MM.1S (cell line): ENCODE data around the gene MOCS1.

Experiments
- DNase-seq: peaks from one replicate; pipeline ENCODE4 v3.0.0-alpha.2; 2015
- H2AFZ ChIP-seq: fragments of 300-600 bp; sonication (generic); 2 replicates; pipeline ENCODE4 v1.6.0; 2016; ENCODE audit warnings: antibody characterized with exemption, low read length
- H3F3A ChIP-seq: fragments of 300-600 bp; sonication (generic); 2 replicates; pipeline ENCODE4 v1.6.1; 2016; ENCODE audit warnings: mild to moderate bottlenecking, antibody characterized with exemption, low read length, moderate library complexity, mixed read lengths; ENCODE audit not compliant: insufficient read depth
- H3K27ac ChIP-seq: fragments of 300-600 bp; sonication (generic); 2 replicates; pipeline ENCODE4 v1.5.1; 2016; ENCODE audit warnings: mild to moderate bottlenecking, low read length
- H3K27me3 ChIP-seq: fragments of 300-600 bp; sonication (generic); replicated peaks from 2 replicates; pipeline ENCODE4 v1.6.0; 2016; ENCODE audit warnings: low read length; ENCODE audit not compliant: insufficient read depth
- H3K36me3 ChIP-seq: fragments of 300-600 bp; sonication (generic); replicated peaks from 2 replicates; pipeline ENCODE4 v1.6.1; 2016; ENCODE audit warnings: mild to moderate bottlenecking, low read length, mixed read lengths; ENCODE audit not compliant: insufficient read depth
- H3K4me1 ChIP-seq: fragments of 300-600 bp; sonication (generic); 2 replicates; pipeline ENCODE4 v1.6.1; 2016; ENCODE audit warnings: low read length, mixed read lengths
- H3K4me2 ChIP-seq: fragments of 300-600 bp; sonication (generic); 2 replicates; pipeline ENCODE4 v1.6.0; 2016; ENCODE audit warnings: low read depth, low read length
- H3K4me3 ChIP-seq: fragments of 300-600 bp; sonication (generic); 2 replicates; pipeline ENCODE4 v1.5.1; 2016; ENCODE audit warnings: low read length, mixed read lengths
- H3K79me2 ChIP-seq: fragments of 300-600 bp; sonication (generic); 2 replicates; pipeline ENCODE4 v1.6.1; 2016; ENCODE audit warnings: mixed run types, low read length, mixed read lengths
- H3K9ac ChIP-seq: fragments of 300-600 bp; sonication (generic); 2 replicates; pipeline ENCODE4 v1.6.1; 2016; ENCODE audit warnings: low read length, mixed read lengths
- H3K9me2 ChIP-seq: fragments of 300-600 bp; sonication (generic); replicated peaks from 2 replicates; pipeline ENCODE4 v1.6.1; 2016; ENCODE audit warnings: mild to moderate bottlenecking, low read length, mixed read lengths; ENCODE audit not compliant: insufficient read depth
- H3K9me3 ChIP-seq: fragments of 300-600 bp; sonication (generic); replicated peaks from 2 replicates; pipeline ENCODE4 v1.6.1; 2016; ENCODE audit warnings: mild to moderate bottlenecking, low read length, mixed read lengths; ENCODE audit not compliant: insufficient read depth
- H4K20me1 ChIP-seq: fragments of 300-600 bp; sonication (generic); 2 replicates; pipeline ENCODE4 v1.6.1; 2016; ENCODE audit warnings: mild to moderate bottlenecking, low read length, moderate library complexity, mixed read lengths; ENCODE audit not compliant: insufficient read depth
- CTCF ChIP-seq: fragments of 300-600 bp; sonication (generic); IDR thresholded peaks from 2 replicates; pipeline ENCODE4 v1.5.1; 2016; ENCODE audit warnings: antibody characterized with exemption, low read length, mixed read lengths
- EZH2 ChIP-seq: fragments of 300-600 bp; sonication (generic); optimal IDR thresholded peaks from 2 replicates; pipeline ENCODE3; 2017; ENCODE audit warnings: low read depth, mild to moderate bottlenecking, antibody characterized with exemption, low read length, mixed read lengths
- EZH2phosphoT487 ChIP-seq: fragments of 300-600 bp; sonication (generic); IDR thresholded peaks from 2 replicates; pipeline ENCODE4 v1.6.1; 2018; ENCODE audit warnings: antibody characterized with exemption, low read length

MOCS1 gene

GRCh38 chr6:39930540-39930939 is 3.7 kb downstream of the MOCS1 start:
- no peak overlapping the region for H3K4me3 ChIP-seq
- H3K4me2 ChIP-seq: no peak overlapping the region
- no peaks in the 10 kb centered on the region for H3K9me2 ChIP-seq
- no peaks in the 10 kb centered on the region for H3F3A ChIP-seq
- DNase-seq: no peak
- no peaks in the 10 kb centered on the region for H3K4me1 ChIP-seq
- H3K9ac ChIP-seq: no peak overlapping the region
- H3K27ac ChIP-seq: no peak overlapping the region
- H3K27me3 ChIP-seq: no peaks in the 10 kb centered on the region
- H2AFZ ChIP-seq: no peak overlapping the region
- no peak for TF ChIP-seq EZH2phosphoT487
- TF ChIP-seq CTCF: no peak
- no peak for TF ChIP-seq EZH2
- H3K79me2 ChIP-seq: no peaks in the 10 kb centered on the region
- H3K36me3 ChIP-seq: no peaks in the 10 kb centered on the region
- no peaks in the 10 kb centered on the region for H3K9me3 ChIP-seq
- no peaks in the 10 kb centered on the region for H4K20me1 ChIP-seq

- Histone ChIP-seq H3K4me1 (no peaks in the 10 kb centered on the region), H3K27me3 (no peaks in the 10 kb centered on the region), H3K36me3 (no peaks in the 10 kb centered on the region), H3F3A (no peaks in the 10 kb centered on the region), H3K4me3 (no peak overlapping the region), H3K9me2 (no peaks in the 10 kb centered on the region), H4K20me1 (no peaks in the 10 kb centered on the region), H3K79me2 (no peaks in the 10 kb centered on the region), H3K9me3 (no peaks in the 10 kb centered on the region), H3K4me2 (no peak overlapping the region), H2AFZ (no peak overlapping the region), H3K9ac (no peak overlapping the region), H3K27ac (no peak overlapping the region)
- no peak for DNase-seq
- TF ChIP-seq CTCF: no peak
- no peak for TF ChIP-seq EZH2phosphoT487
- TF ChIP-seq EZH2: no peak
Observed at GRCh38 chr6:39929733-39930461, 4.4 kb downstream of the MOCS1 start.

GRCh38 chr6:39929039-39929732 is 5.1 kb downstream of the MOCS1 start:
- no peaks in the 10 kb centered on the region for H3K79me2 ChIP-seq
- no peaks in the 10 kb centered on the region for H3K4me1 ChIP-seq
- no peak overlapping the region for H3K9ac ChIP-seq
- no peaks in the 10 kb centered on the region for H4K20me1 ChIP-seq
- H3K27me3 ChIP-seq: no peaks in the 10 kb centered on the region
- H3K9me2 ChIP-seq: no peaks in the 10 kb centered on the region
- no peak for TF ChIP-seq EZH2phosphoT487
- TF ChIP-seq CTCF: no peak
- no peak for TF ChIP-seq EZH2
- no peaks in the 10 kb centered on the region for H3K36me3 ChIP-seq
- no peaks in the 10 kb centered on the region for H3F3A ChIP-seq
- H3K27ac ChIP-seq: no peak overlapping the region
- no peak overlapping the region for H3K4me3 ChIP-seq
- no peak for DNase-seq
- H2AFZ ChIP-seq: no peak overlapping the region
- H3K9me3 ChIP-seq: no peaks in the 10 kb centered on the region
- H3K4me2 ChIP-seq: no peak overlapping the region
